Glutamatergic neuron (in vitro differentiated cells): ENCODE results near the gene TOP3A. TPM values are rescaled to one million over a fixed set of nuclear protein-coding genes. Genes with fewer than 3 reads are reported as not detected.

ENCODE experiments used
- DNase-seq: peaks from one replicate; pipeline ENCODE4 v3.0.0; 2022
- H3K27ac Mint-ChIP-seq: one replicate; pipeline ENCODE4 v1.8.0; 2020; ENCODE audit warnings: mild to moderate bottlenecking, mixed read lengths, inconsistent platforms; ENCODE audit not compliant: unreplicated experiment
- H3K27me3 Mint-ChIP-seq: one replicate; pipeline ENCODE4 v1.8.0; 2020; ENCODE audit warnings: mild to moderate bottlenecking, moderate library complexity, mixed read lengths, inconsistent platforms; ENCODE audit not compliant: unreplicated experiment
- H3K36me3 Mint-ChIP-seq: one replicate; pipeline ENCODE4 v1.8.0; 2020; ENCODE audit warnings: mild to moderate bottlenecking, mixed read lengths, inconsistent platforms; ENCODE audit not compliant: unreplicated experiment
- H3K4me1 Mint-ChIP-seq: one replicate; pipeline ENCODE4 v1.8.0; 2020; ENCODE audit warnings: mild to moderate bottlenecking, low read depth, mixed read lengths, inconsistent platforms; ENCODE audit not compliant: unreplicated experiment
- H3K4me3 Mint-ChIP-seq: one replicate; pipeline ENCODE4 v1.8.0; 2020; ENCODE audit warnings: mild to moderate bottlenecking, mixed read lengths, inconsistent platforms; ENCODE audit not compliant: unreplicated experiment
- H3K9me3 Mint-ChIP-seq: one replicate; pipeline ENCODE4 v1.8.0; 2020; ENCODE audit warnings: mild to moderate bottlenecking, moderate library complexity, mixed read lengths, inconsistent platforms; ENCODE audit not compliant: unreplicated experiment
- total RNA-seq: library from RNA; stranded (reverse); fragmentation: NEBNext Ultra II Directional; extraction: Animal tissue kit (Norgen Biotek cat#: 25700); gene quantifications from one replicate; pipeline ENCODE4 v1.2.1, GENCODE V29; 2021; ENCODE audit not compliant: unreplicated experiment
- TF ChIP-seq, protein P1 (sequence below): fragments of 200-600 bp; sonication (generic); IDR thresholded peaks from one replicate; pipeline ENCODE4 v1.5.0; 2021; ENCODE audit not compliant: partially characterized antibody, unreplicated experiment

The TOP3A gene
- total RNA-seq, 1 donor from 2014 or later: 58.6 TPM

DNA sequence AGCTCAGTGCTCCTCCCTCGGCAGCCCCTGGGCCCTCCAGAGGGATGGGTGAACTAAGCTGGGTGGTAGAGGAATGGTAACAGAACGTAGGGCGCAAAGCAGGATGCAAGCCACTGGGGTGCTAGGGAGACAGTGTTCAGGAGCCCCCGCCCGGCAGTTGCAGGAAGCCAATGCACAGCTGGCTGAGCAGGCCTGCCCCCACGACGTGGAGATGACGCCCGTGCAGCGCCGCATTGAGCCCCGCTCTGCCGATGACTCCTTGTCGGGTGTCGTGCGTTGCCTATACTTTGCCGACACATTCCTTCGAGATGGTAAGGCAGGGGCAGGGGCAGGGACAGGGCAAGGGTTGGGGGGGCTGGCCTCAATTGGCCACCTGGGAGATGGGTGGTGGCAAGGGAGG lies 76.5 kb downstream of the TOP3A start:
- H3K9me3 Mint-ChIP-seq: peaks cover 1% of the 10 kb centered on the region
- H3K27me3 Mint-ChIP-seq: peaks cover 14% of the 10 kb centered on the region
- DNase-seq: no peak
- H3K4me3 Mint-ChIP-seq: no peak overlapping the region
- no peaks in the 10 kb centered on the region for H3K36me3 Mint-ChIP-seq
- TF ChIP-seq, protein P1, sequence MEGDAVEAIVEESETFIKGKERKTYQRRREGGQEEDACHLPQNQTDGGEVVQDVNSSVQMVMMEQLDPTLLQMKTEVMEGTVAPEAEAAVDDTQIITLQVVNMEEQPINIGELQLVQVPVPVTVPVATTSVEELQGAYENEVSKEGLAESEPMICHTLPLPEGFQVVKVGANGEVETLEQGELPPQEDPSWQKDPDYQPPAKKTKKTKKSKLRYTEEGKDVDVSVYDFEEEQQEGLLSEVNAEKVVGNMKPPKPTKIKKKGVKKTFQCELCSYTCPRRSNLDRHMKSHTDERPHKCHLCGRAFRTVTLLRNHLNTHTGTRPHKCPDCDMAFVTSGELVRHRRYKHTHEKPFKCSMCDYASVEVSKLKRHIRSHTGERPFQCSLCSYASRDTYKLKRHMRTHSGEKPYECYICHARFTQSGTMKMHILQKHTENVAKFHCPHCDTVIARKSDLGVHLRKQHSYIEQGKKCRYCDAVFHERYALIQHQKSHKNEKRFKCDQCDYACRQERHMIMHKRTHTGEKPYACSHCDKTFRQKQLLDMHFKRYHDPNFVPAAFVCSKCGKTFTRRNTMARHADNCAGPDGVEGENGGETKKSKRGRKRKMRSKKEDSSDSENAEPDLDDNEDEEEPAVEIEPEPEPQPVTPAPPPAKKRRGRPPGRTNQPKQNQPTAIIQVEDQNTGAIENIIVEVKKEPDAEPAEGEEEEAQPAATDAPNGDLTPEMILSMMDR: no peak
- H3K27ac Mint-ChIP-seq: no peak overlapping the region
- peaks cover 5% of the 10 kb centered on the region for H3K4me1 Mint-ChIP-seq

- Mint-ChIP-seq H3K27ac (no peak overlapping the region), H3K9me3 (peaks cover 3% of the 10 kb centered on the region), H3K27me3 (peaks cover 14% of the 10 kb centered on the region), H3K36me3 (no peaks in the 10 kb centered on the region), H3K4me1 (peaks cover 5% of the 10 kb centered on the region), H3K4me3 (no peak overlapping the region)
- TF ChIP-seq, protein P1: no peak
- DNase-seq: no peak
Observed at GRCh38 chr17:18237461-18237860, 77.3 kb downstream of the TOP3A start.

- DNase-seq: no peak
- H3K27ac Mint-ChIP-seq: peak overlapping the region; percentile 29
- no peaks in the 10 kb centered on the region for H3K36me3 Mint-ChIP-seq
- H3K4me1 Mint-ChIP-seq: peaks cover 5% of the 10 kb centered on the region
- H3K27me3 Mint-ChIP-seq: peaks cover 14% of the 10 kb centered on the region
- TF ChIP-seq, protein P1: no peak
- H3K4me3 Mint-ChIP-seq: peak overlapping the region; percentile 11
- H3K9me3 Mint-ChIP-seq: peaks cover 3% of the 10 kb centered on the region
Observed at GRCh38 chr17:18236494-18236893, 78.3 kb downstream of the TOP3A start.

DNA sequence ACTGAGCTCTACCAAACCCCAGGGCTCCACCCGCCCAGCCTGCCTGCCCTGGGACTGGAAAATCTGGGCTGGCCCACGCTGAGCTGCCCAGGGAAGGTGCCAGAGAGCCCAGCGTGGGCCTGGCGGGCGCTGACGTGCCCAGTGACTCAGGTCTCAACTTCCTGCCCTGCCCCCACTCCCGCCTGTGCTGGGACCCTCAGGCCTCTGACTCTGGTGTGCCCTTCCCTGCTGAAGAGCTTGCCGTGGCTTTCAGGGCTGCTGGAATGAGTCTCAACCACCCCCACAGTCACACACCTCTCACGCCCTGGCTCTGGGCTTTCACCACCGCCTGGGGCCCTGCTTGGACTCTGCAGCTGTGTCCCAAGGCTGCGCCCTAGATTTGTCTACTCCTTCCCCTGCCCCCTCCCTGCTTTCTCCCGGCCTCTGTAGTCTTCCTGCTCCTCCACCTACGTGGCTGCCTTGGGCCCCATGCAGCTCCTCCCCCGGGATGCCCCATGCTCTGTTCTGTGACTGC lies 79.0 kb downstream of the TOP3A start:
- Mint-ChIP-seq H3K36me3 (no peaks in the 10 kb centered on the region), H3K27me3 (peaks cover 14% of the 10 kb centered on the region), H3K4me1 (peaks cover 7% of the 10 kb centered on the region), H3K4me3 (peak overlapping the region; percentile 11), H3K27ac (peak overlapping the region; percentile 29), H3K9me3 (peaks cover 1% of the 10 kb centered on the region)
- TF ChIP-seq, protein P1: no peak
- no peak for DNase-seq

GRCh38 chr17:18234853-18235380 lies 79.9 kb downstream of the TOP3A start:
- H3K36me3 Mint-ChIP-seq: no peaks in the 10 kb centered on the region
- H3K9me3 Mint-ChIP-seq: peaks cover 1% of the 10 kb centered on the region
- DNase-seq: no peak
- no peak overlapping the region for H3K27ac Mint-ChIP-seq
- TF ChIP-seq, protein P1: no peak
- H3K27me3 Mint-ChIP-seq: peaks cover 14% of the 10 kb centered on the region
- H3K4me1 Mint-ChIP-seq: peaks cover 10% of the 10 kb centered on the region
- no peak overlapping the region for H3K4me3 Mint-ChIP-seq
